Aorta (tissue), 5 donors: ENCODE measurements around the gene STXBP1. TPM values are rescaled to one million over a fixed set of nuclear protein-coding genes. Genes with fewer than 3 reads are reported as not detected.
A peak's percentile ranks its signal among the peaks of the same experiment; 100 is the strongest.

Source experiments
- ATAC-seq: fragments of 200-7000 bp; cut with Tn5 transposase; one replicate; pipeline ENCODE4 v1.9.1; 2022; ENCODE audit warnings: moderate library complexity; ENCODE audit not compliant: low FRiP score
- DNase-seq, 2 donors: peaks; one replicate each; pipeline ENCODE4 v3.0.0-alpha.2; 2020
- H3K27ac ChIP-seq, 2 donors: one replicate each; pipeline ENCODE4 v1.5.1; 2013; ENCODE audit warnings: low read length in 2 of 2, mild to moderate bottlenecking in 2 of 2, moderate library complexity in 2 of 2, control low read depth in 1 of 2, inconsistent platforms in 1 of 2, low read depth in 1 of 2
- H3K27me3 ChIP-seq, 2 donors: one replicate each; pipeline ENCODE4 v1.6.1; 2013; ENCODE audit warnings: control low read depth in 1 of 2, low read length in 1 of 2, mild to moderate bottlenecking in 1 of 2, moderate library complexity in 1 of 2; ENCODE audit not compliant: insufficient read depth in 2 of 2, control insufficient read depth in 1 of 2
- H3K36me3 ChIP-seq, 2 donors: one replicate each; pipeline ENCODE4 v1.6.1; 2013; ENCODE audit warnings: control low read depth in 1 of 2, low read length in 1 of 2, mild to moderate bottlenecking in 1 of 2; ENCODE audit not compliant: insufficient read depth in 2 of 2, control insufficient read depth in 1 of 2
- H3K4me1 ChIP-seq, 2 donors: one replicate each; pipeline ENCODE4 v1.6.1; 2013; ENCODE audit warnings: low read length in 2 of 2, control low read depth in 1 of 2, mild to moderate bottlenecking in 1 of 2, moderate library complexity in 1 of 2; ENCODE audit not compliant: insufficient read depth in 2 of 2, control insufficient read depth in 1 of 2
- H3K4me3 ChIP-seq, 2 donors: one replicate each; pipeline ENCODE4 v1.5.1; 2013; ENCODE audit warnings: low read length in 2 of 2, control low read depth in 1 of 2, mild to moderate bottlenecking in 1 of 2
- H3K9me3 ChIP-seq: one replicate; pipeline ENCODE4 v1.6.1; 2013; ENCODE audit warnings: mild to moderate bottlenecking, low read length; ENCODE audit not compliant: control insufficient read depth
- WGBS, 2 donors: extraction: QIAGEN DNeasy Blood & Tissue Kit; methylation state at CpG; one replicate each; pipeline ENCODE4 v1.1.7; 2013; 5-methylcytosine and 5-hydroxymethylcytosine counted together
- intact Hi-C, 2 donors: fragments of 100-400 bp; cut with DNase I; formaldehyde crosslinking; loops; one replicate each; pipeline versions ENCODE4 v1.14.2 to v1.15.0; 2022
- polyA plus RNA-seq, 2 donors: library from polyadenylated mRNA; stranded (reverse); fragments of 200-250 nt; gene quantifications; one replicate each; pipeline ENCODE4 v1.2.3, GENCODE V29; 2013
- total RNA-seq, 2 donors: library from RNA; stranded (reverse); fragmentation: NEBNext Ultra II Directional; extraction: Animal tissue kit (Norgen Biotek cat#: 25700); gene quantifications; one replicate each; pipeline ENCODE4 v1.2.1, GENCODE V29; 2021
- donor health status: healthy with polysubstance abuse.
- donor health status: Bipolar disorder and iron deficiency.
- donor health status: DM: no; HTN: no; CAD: no.
- donor health status: DM: no; HTN: no; CAD: no.
- donor health status: DM: yes; HTN: yes; CAD: no.

Gene STXBP1
- total and polyA plus RNA-seq, 4 donors = 6.6 to 69.0 (median 35.4) TPM

- WGBS, 2 donors = 83 to 87% methylated on average over 9 of the region's 9 CpGs
- H3K9me3 ChIP-seq = no peaks in the 10 kb centered on the region
Observed at GRCh38 chr9:127730262-127730661, 118.2 kb downstream of the STXBP1 start.

GRCh38 chr9:127730799-127731410, 118.8 kb downstream of the STXBP1 start:
- no peaks in the 10 kb centered on the region for H3K36me3 ChIP-seq
- intact Hi-C loops = loop anchor here in 1 of 2 donors (10.0 kb wide), 1 partner anchor 226 kb away; no protein-coding TSS in a partner anchor
- no peaks in the 10 kb centered on the region for H3K27me3 ChIP-seq
- no peaks in the 10 kb centered on the region for H3K4me1 ChIP-seq
- H3K4me3 ChIP-seq = no peak overlapping the region
- WGBS, 2 donors = 82 to 89% methylated on average over 9 of the region's 9 CpGs
- no peak overlapping the region for H3K27ac ChIP-seq
- DNase-seq (peak in 1 of 2 donors; percentile 59), ATAC-seq (no peak)
- H3K9me3 ChIP-seq = no peaks in the 10 kb centered on the region

More at GRCh38 chr9:127730262-127730661, 118.2 kb downstream of the STXBP1 start:
- H3K36me3 ChIP-seq = no peaks in the 10 kb centered on the region
- no peaks in the 10 kb centered on the region for H3K27me3 ChIP-seq
- no peak overlapping the region for H3K4me3 ChIP-seq
- DNase-seq (peak in 1 of 2 donors; percentile 72), ATAC-seq (no peak)
- no peaks in the 10 kb centered on the region for H3K4me1 ChIP-seq
- intact Hi-C loops = loop anchor here in 1 of 2 donors (10.0 kb wide), 1 partner anchor 225 kb away; no protein-coding TSS in a partner anchor
- no peak overlapping the region for H3K27ac ChIP-seq

- H3K36me3 ChIP-seq = no peaks in the 10 kb centered on the region
- H3K27me3 ChIP-seq = no peaks in the 10 kb centered on the region
- intact Hi-C loops = loop anchor here in 1 of 2 donors (10.0 kb wide), 1 partner anchor 227 kb away; no protein-coding TSS in a partner anchor
- H3K27ac ChIP-seq = no peak overlapping the region
- no peak overlapping the region for H3K4me3 ChIP-seq
- no peaks in the 10 kb centered on the region for H3K4me1 ChIP-seq
- no peak for ATAC-seq
- no peaks in the 10 kb centered on the region for H3K9me3 ChIP-seq
- 78 to 79% methylated on average over 16 of the region's 16 CpGs for WGBS, 2 donors
- no peak for DNase-seq
Observed at GRCh38 chr9:127731938-127732337, 119.9 kb downstream of the STXBP1 start.

GRCh38 chr9:127732444-127732843, 120.4 kb downstream of the STXBP1 start:
- WGBS, 2 donors = 91 to 94% methylated on average over 21 of the region's 21 CpGs
- Histone ChIP-seq H3K27me3 (no peaks in the 10 kb centered on the region), H3K36me3 (no peaks in the 10 kb centered on the region), H3K27ac (no peak overlapping the region), H3K4me1 (no peaks in the 10 kb centered on the region), H3K9me3 (no peaks in the 10 kb centered on the region), H3K4me3 (no peak overlapping the region)
- no peak for ATAC-seq
- intact Hi-C loops = loop anchor here in 1 of 2 donors (10.0 kb wide), 1 partner anchor 228 kb away; no protein-coding TSS in a partner anchor
- DNase-seq = no peak

GRCh38 chr9:127733614-127734013, 121.5 kb downstream of the STXBP1 start:
- Histone ChIP-seq H3K27me3 (no peaks in the 10 kb centered on the region), H3K36me3 (no peaks in the 10 kb centered on the region), H3K9me3 (no peaks in the 10 kb centered on the region), H3K4me3 (no peak overlapping the region), H3K4me1 (no peaks in the 10 kb centered on the region), H3K27ac (no peak overlapping the region)
- DNase-seq (no peak), ATAC-seq (no peak)
- 62 to 78% methylated on average over 2 of the region's 2 CpGs for WGBS, 2 donors
- intact Hi-C loops = loop anchor here (1.0 to 10.0 kb wide), 4 partner anchors 140 to 229 kb away; no protein-coding TSS in a partner anchor

- WGBS, 2 donors = 29 to 34% methylated on average over 22 of the region's 22 CpGs
- no peak for ATAC-seq
- H3K4me3 ChIP-seq = no peak overlapping the region
- H3K4me1 ChIP-seq = no peaks in the 10 kb centered on the region
- no peaks in the 10 kb centered on the region for H3K9me3 ChIP-seq
- intact Hi-C loops = loop anchor here (1.0 to 10.0 kb wide), 4 partner anchors 141 to 229 kb away; no protein-coding TSS in a partner anchor
- H3K27me3 ChIP-seq = no peaks in the 10 kb centered on the region
- DNase-seq = no peak
- peak overlapping the region in 1 of 2 donors; percentile 14 for H3K27ac ChIP-seq
- no peaks in the 10 kb centered on the region for H3K36me3 ChIP-seq
Observed at GRCh38 chr9:127734247-127734746, 122.2 kb downstream of the STXBP1 start.

- no peaks in the 10 kb centered on the region for H3K36me3 ChIP-seq
- peak; percentile 96 for ATAC-seq
- intact Hi-C loops = loop anchor here (1.0 to 10.0 kb wide), 9 partner anchors 50 to 230 kb away; no protein-coding TSS in a partner anchor
- peak within 1 kb of the TSS; percentile 49 to 53 for H3K4me3 ChIP-seq
- DNase-seq = peak; percentile 99 to 100
- WGBS, 2 donors = 0% methylated on average over 54 to 76 of the region's 76 CpGs
- H3K9me3 ChIP-seq = no peaks in the 10 kb centered on the region
- no peaks in the 10 kb centered on the region for H3K27me3 ChIP-seq
- H3K27ac ChIP-seq = peak within 1 kb of the TSS; percentile 25 to 53
- no peaks in the 10 kb centered on the region for H3K4me1 ChIP-seq
Observed at GRCh38 chr9:127734747-127735529, 122.9 kb downstream of the STXBP1 start, which contains the start of gene TOR2A. Gene TOR2A, minus strand, starts transcription at chr9:127735294. Its CDS starts 24 bp downstream, at chr9:127735270.

GRCh38 chr9:127735530-127736185, 123.6 kb downstream of the STXBP1 start:
- 25 to 27% methylated on average over 15 of the region's 15 CpGs for WGBS, 2 donors
- no peak overlapping the region for H3K27ac ChIP-seq
- DNase-seq = no peak
- no peak overlapping the region for H3K4me3 ChIP-seq
- ATAC-seq = no peak
- intact Hi-C loops = loop anchor here (1.0 to 10.0 kb wide), 9 partner anchors 49 to 231 kb away; no protein-coding TSS in a partner anchor
- no peaks in the 10 kb centered on the region for H3K36me3 ChIP-seq
- no peaks in the 10 kb centered on the region for H3K9me3 ChIP-seq
- no peaks in the 10 kb centered on the region for H3K4me1 ChIP-seq
- H3K27me3 ChIP-seq = no peaks in the 10 kb centered on the region
